Stromal cell of bone marrow (primary cell): ENCODE data around the gene CCSER1.

ENCODE experiments used
- DNase-seq: peaks from one replicate; pipeline ENCODE4 v3.0.0-alpha.2; 2012; ENCODE audit warnings: low read depth

The CCSER1 gene

GRCh38 chr4:90127223-90127705, at the start of gene CCSER1:
Gene CCSER1 (plus strand): TSS chr4:90127394.
- DNase-seq = no peak

- DNase-seq = no peak
Observed at GRCh38 chr4:90078440-90078839, 48.8 kb upstream of the CCSER1 start.

GRCh38 chr4:90080116-90080515, 47.1 kb upstream of the CCSER1 start:
- no peak for DNase-seq

GRCh38 chr4:90081432-90082144, 45.6 kb upstream of the CCSER1 start:
- DNase-seq = no peak

- no peak for DNase-seq
Observed at GRCh38 chr4:90082449-90082848, 44.7 kb upstream of the CCSER1 start.

- no peak for DNase-seq
Observed at GRCh38 chr4:90084277-90084966, 42.8 kb upstream of the CCSER1 start.

- DNase-seq = no peak
Observed at GRCh38 chr4:90084967-90085295, 42.3 kb upstream of the CCSER1 start.

GRCh38 chr4:90093526-90093925, 33.7 kb upstream of the CCSER1 start:
- no peak for DNase-seq

GRCh38 chr4:90095000-90095399, 32.2 kb upstream of the CCSER1 start:
- no peak for DNase-seq

- no peak for DNase-seq
Observed at GRCh38 chr4:90099812-90100211, 27.4 kb upstream of the CCSER1 start.

GRCh38 chr4:90103991-90104390, 23.2 kb upstream of the CCSER1 start:
- no peak for DNase-seq

- no peak for DNase-seq
Observed at GRCh38 chr4:90105274-90105673, 21.9 kb upstream of the CCSER1 start.

GRCh38 chr4:90112715-90113114, 14.5 kb upstream of the CCSER1 start:
- DNase-seq = no peak

GRCh38 chr4:90113881-90114457, 13.2 kb upstream of the CCSER1 start:
- no peak for DNase-seq

- no peak for DNase-seq
Observed at GRCh38 chr4:90118527-90119195, 8.5 kb upstream of the CCSER1 start.

GRCh38 chr4:90120037-90120436, 7.2 kb upstream of the CCSER1 start:
- no peak for DNase-seq

GRCh38 chr4:90120815-90121214, 6.4 kb upstream of the CCSER1 start:
- no peak for DNase-seq

GRCh38 chr4:90121676-90122354, 5.4 kb upstream of the CCSER1 start:
- DNase-seq = no peak

- DNase-seq = no peak
Observed at GRCh38 chr4:90122355-90122748, 4.8 kb upstream of the CCSER1 start.

- DNase-seq = no peak
Observed at GRCh38 chr4:90124276-90124675, 2.9 kb upstream of the CCSER1 start.

GRCh38 chr4:90126805-90127204, 389 bp upstream of the CCSER1 start:
- no peak for DNase-seq

- DNase-seq = no peak
Observed at GRCh38 chr4:90127706-90128345, 632 bp downstream of the CCSER1 start.
